Endodermal cell (in vitro differentiated cells): Measurements from ENCODE around the gene DOCK10. TPM values are rescaled to one million over a fixed set of nuclear protein-coding genes. Genes with fewer than 3 reads are reported as not detected.

Experiments used
- DNase-seq: peaks from one replicate; pipeline ENCODE4 v3.0.0-alpha.2; 2017
- H3K27ac ChIP-seq: 2 replicates; pipeline ENCODE4 v1.5.1; 2013; ENCODE audit warnings: mild to moderate bottlenecking, low read depth, low read length, moderate library complexity
- H3K27me3 ChIP-seq: 2 replicates; pipeline ENCODE4 v1.6.1; 2013; ENCODE audit warnings: mild to moderate bottlenecking, low read length, moderate library complexity; ENCODE audit not compliant: insufficient read depth, control insufficient read depth, poor library complexity, severe bottlenecking
- H3K36me3 ChIP-seq: 2 replicates; pipeline ENCODE4 v1.7.0; 2013; ENCODE audit warnings: mild to moderate bottlenecking, low read length, moderate library complexity; ENCODE audit not compliant: control insufficient read depth, insufficient read depth
- H3K4me1 ChIP-seq: one replicate; pipeline ENCODE4 v1.7.0; 2013; ENCODE audit warnings: low read length; ENCODE audit not compliant: control insufficient read depth, insufficient read depth
- H3K4me3 ChIP-seq: 2 replicates; pipeline ENCODE4 v1.5.1; 2013; ENCODE audit warnings: mild to moderate bottlenecking, low read length, moderate library complexity
- H3K9ac ChIP-seq: 2 replicates; pipeline ENCODE4 v1.6.1; 2013; ENCODE audit warnings: mild to moderate bottlenecking, low read length, moderate library complexity; ENCODE audit not compliant: poor library complexity, severe bottlenecking; ENCODE audit errors: extremely low read depth
- H3K9me3 ChIP-seq: 2 replicates; pipeline ENCODE4 v1.6.1; 2013; ENCODE audit warnings: mild to moderate bottlenecking, low read length, moderate library complexity; ENCODE audit not compliant: control insufficient read depth
- H3K27ac Mint-ChIP-seq: 2 replicates; pipeline ENCODE4 v1.8.0; 2020; ENCODE audit warnings: mixed read lengths
- H3K27me3 Mint-ChIP-seq: 2 replicates; pipeline ENCODE4 v1.8.0; 2021; ENCODE audit warnings: mild to moderate bottlenecking, mixed read lengths; ENCODE audit not compliant: insufficient read depth
- H3K36me3 Mint-ChIP-seq: 2 replicates; pipeline ENCODE4 v1.8.0; 2020; ENCODE audit warnings: low read depth, mixed read lengths
- H3K4me1 Mint-ChIP-seq: 2 replicates; pipeline ENCODE4 v1.8.0; 2020; ENCODE audit warnings: mixed read lengths
- H3K4me3 Mint-ChIP-seq: 2 replicates; pipeline ENCODE4 v1.8.0; 2020; ENCODE audit warnings: mild to moderate bottlenecking, moderate library complexity, mixed read lengths
- H3K9me3 Mint-ChIP-seq: 2 replicates; pipeline ENCODE4 v1.8.0; 2020; ENCODE audit warnings: mild to moderate bottlenecking, mixed read lengths
- CTCF ChIP-seq: fragments of 200-600 bp; sonication (generic); conservative IDR thresholded peaks from 2 replicates; pipeline ENCODE4 v1.5.0; 2021; ENCODE audit warnings: antibody characterized with exemption, mild to moderate bottlenecking
- WGBS, 2 experiments: methylation state at CpG; one replicate each; pipeline versions ENCODE4 v1.1.5 to v1.1.7; 2013; ENCODE audit warnings: missing lambda C conversion rate in 2 of 2, mixed read lengths in 1 of 2; ENCODE audit not compliant: insufficient coverage in 1 of 2, insufficient read length in 1 of 2; 5-methylcytosine and 5-hydroxymethylcytosine counted together
- total RNA-seq, 2 donors: library from RNA; stranded (reverse); fragmentation: NEBNext Ultra II Directional in 1 of 2; extraction: Animal tissue kit (Norgen Biotek cat#: 25700) in 1 of 2; gene quantifications; 2 replicates in 1 of 2; 3 replicates in 1 of 2; pipeline ENCODE4 v1.2.1, GENCODE V29; 2021

DOCK10 gene
- total RNA-seq, 2 donors from 2014 or later: 0.44 to 1.4 TPM

- no peak overlapping the region for H3K27ac ChIP-seq
- DNase-seq: no peak
Measured at GRCh38 chr2:224833986-224834385, 208.3 kb downstream of the DOCK10 start.

GRCh38 chr2:224832207-224832606 is 210.1 kb downstream of the DOCK10 start:
- no peaks in the 10 kb centered on the region for H3K9me3 Mint-ChIP-seq
- no peaks in the 10 kb centered on the region for H3K27me3 ChIP-seq
- H3K36me3 ChIP-seq: no peaks in the 10 kb centered on the region
- no peak overlapping the region for H3K27ac Mint-ChIP-seq
- no peak overlapping the region for H3K4me3 Mint-ChIP-seq
- no peak for TF ChIP-seq CTCF
- H3K27ac ChIP-seq: no peak overlapping the region
- no peak for DNase-seq
- H3K36me3 Mint-ChIP-seq: no peaks in the 10 kb centered on the region
- no peaks in the 10 kb centered on the region for H3K4me1 ChIP-seq
- no peaks in the 10 kb centered on the region for H3K9me3 ChIP-seq
- no peaks in the 10 kb centered on the region for H3K27me3 Mint-ChIP-seq
- H3K4me1 Mint-ChIP-seq: no peaks in the 10 kb centered on the region
- 97% methylated on average over 3 of the region's 3 CpGs; no CpG with 5 or more reads in 1 of the 2 experiments for WGBS, 2 experiments
- H3K9ac ChIP-seq: no peak overlapping the region
- H3K4me3 ChIP-seq: no peak overlapping the region

More at GRCh38 chr2:224833986-224834385, 208.3 kb downstream of the DOCK10 start:
- no peaks in the 10 kb centered on the region for H3K4me1 Mint-ChIP-seq
- no peaks in the 10 kb centered on the region for H3K36me3 ChIP-seq
- no peaks in the 10 kb centered on the region for H3K27me3 ChIP-seq
- H3K36me3 Mint-ChIP-seq: no peaks in the 10 kb centered on the region
- H3K4me3 Mint-ChIP-seq: no peak overlapping the region
- no peaks in the 10 kb centered on the region for H3K9me3 Mint-ChIP-seq
- H3K27me3 Mint-ChIP-seq: no peaks in the 10 kb centered on the region
- TF ChIP-seq CTCF: no peak
- H3K4me1 ChIP-seq: no peaks in the 10 kb centered on the region
- H3K9ac ChIP-seq: no peak overlapping the region
- no peak overlapping the region for H3K4me3 ChIP-seq
- no peaks in the 10 kb centered on the region for H3K9me3 ChIP-seq
- 95 to 100% methylated on average over 1 to 2 of the region's 2 CpGs for WGBS, 2 experiments
- no peak overlapping the region for H3K27ac Mint-ChIP-seq

- no peaks in the 10 kb centered on the region for H3K9me3 ChIP-seq
- Mint-ChIP-seq H3K27me3 (no peaks in the 10 kb centered on the region), H3K27ac (no peak overlapping the region), H3K9me3 (no peaks in the 10 kb centered on the region), H3K4me3 (no peak overlapping the region), H3K36me3 (no peaks in the 10 kb centered on the region), H3K4me1 (no peaks in the 10 kb centered on the region)
- no peak overlapping the region for H3K27ac ChIP-seq
- H3K4me1 ChIP-seq: no peaks in the 10 kb centered on the region
- 65 to 85% methylated on average over 2 of the region's 2 CpGs for WGBS, 2 experiments
- H3K36me3 ChIP-seq: no peaks in the 10 kb centered on the region
- no peak for TF ChIP-seq CTCF
- H3K27me3 ChIP-seq: no peaks in the 10 kb centered on the region
- no peak overlapping the region for H3K9ac ChIP-seq
- no peak for DNase-seq
- no peak overlapping the region for H3K4me3 ChIP-seq
Measured at GRCh38 chr2:224831530-224831929, 210.7 kb downstream of the DOCK10 start.
